Immature natural killer cell (primary cell): ENCODE measurements around the gene SP6. TPM values are rescaled to one million over a fixed set of nuclear protein-coding genes. Genes with fewer than 3 reads are reported as not detected.
A peak's percentile ranks its signal among the peaks of the same experiment; 100 is the strongest.

Source experiments
- DNase-seq, 3 donors: peaks; one replicate each; pipeline ENCODE4 v3.0.0; 2022; ENCODE audit warnings: mixed read lengths in 1 of 3
- H3K27ac Mint-ChIP-seq, 6 donors: one replicate each; pipeline ENCODE4 v1.8.0; 2020; ENCODE audit warnings: mixed read lengths in 6 of 6, mild to moderate bottlenecking in 5 of 6, inconsistent platforms in 4 of 6, moderate library complexity in 3 of 6
- H3K27me3 Mint-ChIP-seq, 3 donors: one replicate each; pipeline ENCODE4 v1.8.0; 2020 to 2021; ENCODE audit warnings: low read depth in 3 of 3, mild to moderate bottlenecking in 3 of 3, mixed read lengths in 3 of 3, moderate library complexity in 3 of 3, inconsistent platforms in 1 of 3
- H3K36me3 Mint-ChIP-seq, 3 donors: one replicate each; pipeline ENCODE4 v1.8.0; 2020; ENCODE audit warnings: mixed read lengths in 3 of 3, inconsistent platforms in 2 of 3, mild to moderate bottlenecking in 2 of 3
- H3K4me1 Mint-ChIP-seq, 2 donors: one replicate each; pipeline ENCODE4 v1.8.0; 2020; ENCODE audit warnings: inconsistent platforms in 2 of 2, mild to moderate bottlenecking in 2 of 2, mixed read lengths in 2 of 2, moderate library complexity in 1 of 2
- H3K4me3 Mint-ChIP-seq, 5 donors: one replicate each; pipeline ENCODE4 v1.8.0; 2020; ENCODE audit warnings: mild to moderate bottlenecking in 5 of 5, mixed read lengths in 5 of 5, inconsistent platforms in 3 of 5, moderate library complexity in 3 of 5
- H3K9me3 Mint-ChIP-seq, 6 donors: one replicate each; pipeline ENCODE4 v1.8.0; 2020; ENCODE audit warnings: mild to moderate bottlenecking in 6 of 6, mixed read lengths in 6 of 6, inconsistent platforms in 4 of 6, moderate library complexity in 3 of 6
- polyA plus RNA-seq, 3 donors: library from polyadenylated mRNA; unstranded; fragments of 300-500 nt; fragmentation: Illumina TruSeq; gene quantifications; one replicate each; pipeline ENCODE4 v1.2.3, GENCODE V29; 2021

The SP6 gene
- polyA plus RNA-seq, 3 donors from 2014 or later, result not detected

DNA sequence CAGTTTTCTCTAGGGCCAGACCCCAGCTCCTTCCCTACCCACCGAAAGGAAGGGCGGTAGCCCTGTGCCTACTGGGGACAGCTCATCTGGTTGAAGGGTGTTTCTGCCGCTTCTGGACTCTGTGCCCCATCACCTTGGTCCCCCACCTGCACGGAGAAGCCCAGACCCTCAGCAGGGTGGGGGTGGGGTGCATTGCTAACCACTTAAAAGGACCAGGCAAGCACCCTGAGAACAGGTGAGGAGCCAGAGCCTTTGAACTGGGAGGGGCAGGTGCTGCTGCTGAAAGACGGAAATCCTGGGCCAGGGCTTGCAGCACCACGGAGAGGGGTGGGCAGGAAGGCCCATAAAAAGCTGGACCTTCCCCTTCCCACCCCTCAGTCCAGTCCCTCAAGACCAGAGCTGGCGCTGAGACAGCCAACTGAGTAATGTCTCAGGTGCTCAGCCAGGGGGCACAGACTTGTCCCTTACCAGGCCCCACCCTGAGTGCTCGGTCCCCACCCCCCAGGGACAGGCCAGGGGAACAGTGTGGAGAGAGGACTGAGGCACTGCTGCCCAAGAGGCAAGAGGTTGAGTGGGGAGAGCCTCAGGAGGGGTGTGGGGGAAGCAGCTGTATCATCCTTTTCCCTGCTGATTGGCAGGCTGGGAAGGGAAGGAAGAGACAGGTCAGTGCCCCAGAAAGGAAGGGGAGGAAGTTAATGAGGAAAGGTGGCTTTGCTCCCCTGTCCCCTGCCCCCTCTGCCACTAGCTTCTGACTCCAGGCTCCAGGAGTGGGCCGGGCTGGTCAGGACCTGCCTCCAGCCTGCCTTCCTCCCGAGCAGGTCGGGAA lies 34.2 kb upstream of the SP6 start:
- no peak for DNase-seq
- Mint-ChIP-seq H3K36me3 (no peaks in the 10 kb centered on the region), H3K27ac (no peak overlapping the region), H3K9me3 (no peaks in the 10 kb centered on the region), H3K27me3 (peaks cover 0 to 5% (median 2%) of the 10 kb centered on the region in 3 donors), H3K4me3 (no peak overlapping the region), H3K4me1 (peaks cover 3 to 11% of the 10 kb centered on the region in 2 donors)

DNA sequence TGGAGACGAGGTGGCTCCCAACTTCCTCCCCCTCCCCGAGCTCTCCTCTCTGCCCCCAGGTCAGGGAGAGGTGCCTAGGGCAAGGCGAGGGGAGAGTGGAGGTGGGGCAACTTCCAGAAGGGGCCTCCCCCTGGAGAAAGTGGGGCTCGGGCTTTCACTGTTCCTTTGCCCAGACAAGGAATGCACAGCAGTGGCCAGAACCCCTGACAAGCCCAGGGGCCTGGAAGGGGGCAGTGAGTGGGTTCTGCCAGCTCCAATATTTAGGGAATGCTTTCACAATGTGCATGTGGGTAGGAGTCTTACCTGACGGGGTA lies 33.4 kb upstream of the SP6 start:
- no peak overlapping the region for H3K27ac Mint-ChIP-seq
- no peak overlapping the region for H3K4me3 Mint-ChIP-seq
- peaks cover 0 to 5% (median 2%) of the 10 kb centered on the region in 3 donors for H3K27me3 Mint-ChIP-seq
- H3K36me3 Mint-ChIP-seq, result no peaks in the 10 kb centered on the region
- DNase-seq, result no peak
- peaks cover 0 to 11% of the 10 kb centered on the region in 2 donors for H3K4me1 Mint-ChIP-seq
- no peaks in the 10 kb centered on the region for H3K9me3 Mint-ChIP-seq

DNA sequence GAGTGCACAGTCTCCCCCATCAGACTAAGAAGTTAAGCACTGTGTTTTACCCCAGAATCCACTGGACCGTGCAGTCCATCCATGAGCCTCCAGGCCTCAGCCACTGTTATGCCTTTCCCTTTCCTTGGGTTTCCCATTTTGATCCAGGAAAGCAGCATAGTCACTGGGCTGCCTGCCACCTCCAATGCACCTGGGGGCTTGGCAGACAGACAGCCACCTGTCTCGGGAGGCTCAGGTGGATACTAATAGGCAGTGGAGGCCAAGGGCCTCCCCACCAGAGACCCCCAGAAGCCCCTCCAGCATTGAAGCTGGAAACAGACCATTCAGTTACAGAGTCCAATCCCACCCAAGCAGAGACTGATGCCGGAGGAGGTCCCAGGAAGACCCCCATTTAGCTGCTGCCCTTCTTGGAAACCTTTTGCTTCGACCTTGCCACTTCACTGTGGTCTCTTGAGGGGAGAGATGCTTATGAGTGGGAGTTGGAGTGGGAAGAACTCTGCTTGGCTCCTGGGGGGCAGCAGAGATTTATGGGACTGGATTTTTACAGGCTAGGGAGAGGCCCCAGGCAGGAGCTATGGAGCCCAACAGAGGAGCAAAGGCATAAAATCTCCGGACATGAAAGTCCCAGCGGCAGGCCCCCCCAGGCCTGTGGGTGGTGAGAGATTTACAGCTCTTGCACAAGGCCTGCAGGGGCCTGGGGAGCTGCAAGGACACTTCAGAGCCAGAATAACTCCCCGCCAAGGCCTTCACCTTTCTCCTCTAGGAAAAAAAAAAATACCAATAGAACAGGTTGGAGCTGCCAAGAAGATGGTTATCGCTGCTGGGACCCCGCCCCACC lies 32.8 kb upstream of the SP6 start:
- DNase-seq, result no peak
- no peak overlapping the region for H3K27ac Mint-ChIP-seq
- H3K4me3 Mint-ChIP-seq, result no peak overlapping the region
- H3K4me1 Mint-ChIP-seq, result peaks cover 1 to 11% of the 10 kb centered on the region in 2 donors
- H3K27me3 Mint-ChIP-seq, result peaks cover 3 to 5% (median 5%) of the 10 kb centered on the region in 3 donors
- H3K9me3 Mint-ChIP-seq, result no peaks in the 10 kb centered on the region
- no peaks in the 10 kb centered on the region for H3K36me3 Mint-ChIP-seq

DNA sequence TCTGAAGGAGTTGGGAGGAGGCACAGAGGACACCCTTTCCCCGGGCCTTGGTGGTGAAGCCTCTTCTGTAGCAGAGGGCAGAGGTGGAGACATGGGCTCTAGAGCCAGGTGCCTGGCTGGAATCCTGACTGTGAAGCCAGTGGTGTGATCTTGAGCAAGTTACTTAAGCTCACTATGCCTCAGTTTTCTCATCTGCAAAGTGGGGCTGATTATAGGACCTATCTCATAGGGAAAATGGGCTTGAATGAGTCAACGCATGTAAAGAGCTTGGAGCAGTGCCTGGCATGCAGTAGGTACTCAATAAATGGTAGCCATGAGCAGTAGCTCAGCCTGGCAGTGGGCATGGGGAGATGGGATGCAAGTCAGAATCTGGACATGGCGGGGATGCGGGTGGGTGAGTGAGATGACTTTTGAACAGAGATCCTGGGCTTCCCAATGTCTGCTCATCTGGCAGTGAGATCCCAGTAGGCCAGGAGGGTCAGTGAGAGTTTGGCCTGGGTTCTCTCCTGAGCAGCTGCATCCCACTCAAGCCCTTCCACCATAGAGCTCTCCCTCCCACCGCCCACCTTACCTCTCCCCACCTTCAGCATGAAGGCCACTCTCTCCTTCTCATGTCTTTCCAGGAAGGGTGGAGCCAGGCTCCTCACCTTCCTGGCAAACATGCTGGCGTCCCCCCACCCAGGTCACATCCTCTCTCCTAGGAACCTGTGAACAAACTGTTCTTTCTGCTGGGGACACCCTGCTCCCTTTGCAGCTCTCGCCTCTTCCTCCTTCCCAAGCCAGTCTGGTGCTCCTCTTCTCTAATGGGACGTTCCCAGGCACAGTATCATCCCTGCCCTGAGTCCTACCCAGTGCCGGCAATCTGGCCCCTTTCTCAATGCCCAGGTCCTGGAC lies 32.0 kb upstream of the SP6 start:
- Mint-ChIP-seq H3K36me3 (no peaks in the 10 kb centered on the region), H3K4me3 (no peak overlapping the region), H3K27ac (no peak overlapping the region), H3K4me1 (peaks cover 1 to 11% of the 10 kb centered on the region in 2 donors), H3K9me3 (no peaks in the 10 kb centered on the region), H3K27me3 (peaks cover 3 to 7% (median 6%) of the 10 kb centered on the region in 3 donors)
- no peak for DNase-seq

DNA sequence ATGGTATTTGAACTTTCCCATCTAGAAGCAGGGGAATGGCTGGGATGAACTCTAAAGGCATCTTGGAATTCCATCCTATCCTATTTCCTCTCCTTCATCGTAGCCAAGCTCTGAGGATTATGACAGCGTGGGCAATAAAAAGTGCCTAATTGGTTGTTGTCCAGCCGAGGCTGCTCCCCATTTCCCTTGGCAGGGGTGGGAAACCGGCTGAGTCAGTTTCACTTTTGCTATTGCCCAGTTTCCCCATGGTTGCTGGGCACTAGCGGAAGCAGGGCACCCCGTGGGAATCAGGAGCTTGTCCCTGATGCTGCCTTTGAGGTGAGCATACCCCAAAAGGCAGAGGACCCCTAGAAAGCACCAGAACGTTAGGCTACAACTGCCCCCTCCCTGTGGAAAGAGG lies 31.3 kb upstream of the SP6 start:
- Mint-ChIP-seq H3K9me3 (no peaks in the 10 kb centered on the region), H3K27ac (no peak overlapping the region), H3K4me1 (peaks cover 1 to 11% of the 10 kb centered on the region in 2 donors), H3K36me3 (no peaks in the 10 kb centered on the region), H3K4me3 (peak overlapping the region in 1 of 5 donors; percentile 21), H3K27me3 (peaks cover 3 to 7% (median 6%) of the 10 kb centered on the region in 3 donors)
- DNase-seq, result no peak

DNA sequence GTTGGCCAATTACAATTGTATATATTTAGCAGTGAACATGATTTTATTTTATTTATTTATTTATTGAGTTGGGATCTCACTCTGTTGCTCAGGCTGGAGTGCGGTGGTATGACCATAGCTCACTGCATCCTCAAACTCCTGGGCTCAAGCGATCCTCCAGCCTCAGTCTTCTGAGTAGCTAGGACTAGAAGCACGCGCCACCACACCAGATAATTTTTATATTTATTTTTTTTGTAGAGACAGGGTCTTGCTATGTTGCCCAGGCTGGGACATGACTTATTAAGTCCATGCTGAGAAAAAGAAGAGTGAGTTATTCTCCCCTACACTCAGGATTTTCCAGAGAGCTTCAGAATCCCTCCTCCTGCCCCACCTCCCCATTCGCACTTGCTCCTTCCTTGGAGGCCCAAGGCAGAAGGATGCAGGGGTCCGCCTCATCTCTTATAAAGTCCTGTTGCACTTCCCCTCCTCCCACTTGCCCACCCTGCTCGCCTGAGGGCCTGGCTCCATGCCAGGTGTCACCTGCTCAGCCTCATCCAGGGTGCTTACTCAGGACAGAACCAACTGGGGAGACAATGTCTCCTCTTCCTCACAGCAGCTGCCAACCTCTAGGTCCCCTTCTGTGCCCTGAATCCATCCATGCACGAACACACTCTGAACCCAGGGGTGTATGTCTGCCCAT lies 29.0 kb upstream of the SP6 start:
- Mint-ChIP-seq H3K9me3 (no peaks in the 10 kb centered on the region), H3K27ac (no peak overlapping the region), H3K4me1 (peaks cover 1 to 11% of the 10 kb centered on the region in 2 donors), H3K27me3 (peaks cover 3 to 11% (median 8%) of the 10 kb centered on the region in 3 donors), H3K36me3 (peaks cover 0 to 4% (median 0%) of the 10 kb centered on the region in 3 donors), H3K4me3 (no peak overlapping the region)
- no peak for DNase-seq

DNA sequence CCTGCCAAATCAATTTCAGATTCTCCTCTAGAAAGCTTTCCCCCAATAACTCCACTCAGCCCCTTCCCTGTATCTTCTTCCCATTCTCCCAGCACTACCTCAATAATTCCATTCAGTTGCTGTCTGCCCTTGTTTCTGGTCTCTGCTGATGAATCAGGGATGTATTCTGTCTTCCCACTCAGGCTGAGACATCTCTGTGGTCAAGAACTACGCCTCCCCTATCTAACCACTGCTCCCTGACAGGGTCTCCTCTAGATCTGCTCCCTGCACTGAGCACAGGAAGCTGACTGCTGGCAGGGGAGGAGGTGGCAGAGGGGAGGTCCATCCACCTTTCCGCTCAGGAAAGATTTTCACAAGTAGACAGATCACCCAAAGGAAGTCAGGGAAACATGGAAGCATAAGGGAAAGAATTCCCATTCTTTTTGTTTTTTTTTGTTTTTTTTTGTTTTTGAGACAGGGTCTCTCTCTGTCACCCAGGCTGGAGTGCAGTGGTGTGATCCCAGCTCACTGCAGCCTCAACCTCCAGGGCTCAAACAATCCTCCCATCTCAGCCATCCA lies 28.1 kb upstream of the SP6 start:
- Mint-ChIP-seq H3K4me1 (peaks cover 1 to 11% of the 10 kb centered on the region in 2 donors), H3K4me3 (no peak overlapping the region), H3K27me3 (peaks cover 3 to 11% (median 9%) of the 10 kb centered on the region in 3 donors), H3K9me3 (no peaks in the 10 kb centered on the region), H3K27ac (no peak overlapping the region), H3K36me3 (peaks cover 0 to 4% (median 0%) of the 10 kb centered on the region in 3 donors)
- no peak for DNase-seq

DNA sequence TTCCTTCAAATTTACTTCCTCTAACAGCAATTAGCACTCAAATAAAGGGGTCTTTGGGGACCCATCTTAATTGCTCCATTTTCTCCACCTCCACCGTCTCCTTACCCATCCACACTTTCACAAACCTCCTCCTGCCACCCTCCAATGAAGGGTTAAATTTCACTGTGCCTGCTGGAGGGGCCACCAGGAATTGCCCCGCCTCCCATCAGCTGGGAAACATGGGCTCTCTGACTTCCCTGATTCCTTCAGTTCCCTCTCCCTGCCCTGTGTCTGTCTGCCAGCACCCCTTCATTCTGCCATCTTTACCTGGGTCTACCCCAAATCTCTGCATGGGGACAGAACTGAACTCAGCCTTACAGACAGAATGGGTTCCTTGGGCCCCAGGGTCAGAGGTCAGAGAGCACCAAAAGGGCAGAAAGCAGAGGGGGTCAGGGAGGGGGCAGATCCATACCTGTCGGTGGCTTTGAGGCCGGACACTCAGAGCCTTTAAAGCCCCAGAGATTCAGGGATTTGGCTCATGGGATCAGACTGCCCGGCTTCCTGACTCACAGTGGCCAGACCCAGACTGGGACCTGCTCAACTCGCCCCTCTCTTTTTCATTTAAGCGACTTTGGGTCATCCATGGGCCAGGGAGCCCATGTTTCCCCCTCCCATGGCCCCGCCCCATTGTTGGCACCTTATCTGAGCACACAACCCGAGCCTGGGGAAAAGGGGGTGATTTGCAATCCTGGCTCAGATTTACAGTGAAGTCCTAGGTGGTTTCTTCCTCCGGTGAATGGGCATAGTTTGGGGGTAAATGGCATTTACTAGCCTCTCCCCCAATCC lies 27.5 kb upstream of the SP6 start:
- no peak for DNase-seq
- Mint-ChIP-seq H3K4me3 (no peak overlapping the region), H3K9me3 (no peaks in the 10 kb centered on the region), H3K27me3 (peaks cover 3 to 13% (median 11%) of the 10 kb centered on the region in 3 donors), H3K27ac (no peak overlapping the region), H3K36me3 (peaks cover 0 to 4% (median 0%) of the 10 kb centered on the region in 3 donors), H3K4me1 (peaks cover 1 to 11% of the 10 kb centered on the region in 2 donors)

DNA sequence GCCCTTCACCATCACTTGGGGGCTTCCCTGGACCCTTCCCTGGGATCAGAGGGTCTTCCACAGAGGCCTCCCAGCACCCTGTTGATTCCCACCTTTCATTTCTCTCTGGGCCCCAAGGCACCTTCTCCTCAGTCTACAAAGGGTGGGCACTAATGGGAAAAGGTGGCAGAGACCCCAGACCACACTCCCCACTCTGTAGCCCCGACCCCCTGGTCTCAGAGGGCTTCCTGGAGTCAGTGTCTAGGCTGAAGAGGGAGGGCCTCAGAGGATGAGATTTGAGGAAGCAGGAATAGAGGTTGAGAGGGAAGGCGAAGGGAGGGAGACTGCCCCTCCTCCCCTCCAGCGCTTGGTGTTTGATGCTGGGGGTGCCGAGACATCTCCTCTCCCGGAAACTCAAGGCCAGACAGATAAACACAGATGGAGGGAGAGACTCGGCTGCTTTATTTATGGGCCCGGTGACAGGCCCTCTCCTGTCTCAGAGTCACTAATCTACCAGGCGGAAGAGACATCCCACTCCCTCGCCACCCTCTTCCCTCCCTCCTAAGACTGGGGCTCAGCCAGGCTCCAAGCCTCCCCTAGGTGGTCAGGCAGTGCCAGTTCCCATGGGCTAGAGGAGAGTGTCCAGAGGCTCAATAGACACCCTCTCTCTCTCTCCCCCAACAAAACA lies 26.5 kb upstream of the SP6 start:
- Mint-ChIP-seq H3K4me3 (no peak overlapping the region), H3K4me1 (peaks cover 1 to 6% of the 10 kb centered on the region in 2 donors), H3K27ac (no peak overlapping the region), H3K36me3 (peaks cover 0 to 4% (median 0%) of the 10 kb centered on the region in 3 donors), H3K9me3 (no peaks in the 10 kb centered on the region), H3K27me3 (peaks cover 3 to 13% (median 11%) of the 10 kb centered on the region in 3 donors)
- no peak for DNase-seq

DNA sequence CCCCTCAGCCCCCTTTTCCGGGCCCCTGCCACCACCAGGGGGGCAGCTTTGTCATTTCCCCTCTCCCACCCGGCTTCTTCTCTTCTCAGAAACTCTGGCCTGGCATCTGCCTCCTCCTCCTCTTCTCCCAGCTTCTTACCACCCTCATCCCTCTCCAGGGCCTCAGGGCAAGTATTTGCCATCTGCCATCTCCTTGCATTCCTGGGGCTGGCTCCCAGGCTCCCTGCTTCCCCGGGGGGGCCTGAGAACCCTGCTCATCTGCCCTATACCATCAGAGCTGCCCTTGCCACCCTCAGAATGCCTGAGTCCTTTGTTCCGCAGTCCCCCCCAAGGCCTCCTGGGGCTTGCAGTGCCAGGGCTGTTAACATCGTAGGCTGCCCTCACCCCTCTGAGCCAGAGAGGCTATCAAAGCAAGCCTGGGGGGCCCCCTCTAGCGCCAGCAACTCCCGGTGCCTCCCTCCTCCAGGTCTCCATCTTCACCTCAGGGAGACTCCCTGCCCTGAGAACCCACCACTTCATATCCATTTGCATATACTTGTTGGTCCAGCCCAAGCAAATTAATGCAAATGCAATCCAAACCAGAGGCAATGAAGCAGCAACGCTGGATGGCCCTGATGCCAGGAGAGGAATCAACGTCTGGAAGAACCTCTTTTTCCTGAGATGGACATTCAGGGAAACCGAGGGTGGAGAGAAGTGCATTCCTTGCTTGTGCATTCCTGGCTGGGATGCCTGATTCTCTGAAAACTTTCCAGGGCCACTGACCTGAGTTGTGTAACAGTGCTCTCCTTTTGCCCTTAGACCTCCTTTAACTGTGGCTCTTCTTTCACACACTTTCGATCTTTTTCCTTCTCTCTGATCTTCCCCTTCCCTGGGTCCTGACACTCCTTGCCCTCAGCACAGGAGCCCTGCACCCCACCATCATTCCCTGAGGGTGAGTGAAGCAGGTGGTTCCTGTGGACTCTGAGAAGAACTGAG lies 24.3 kb upstream of the SP6 start:
- Mint-ChIP-seq H3K9me3 (no peaks in the 10 kb centered on the region), H3K36me3 (peaks cover 0 to 4% (median 0%) of the 10 kb centered on the region in 3 donors), H3K27me3 (peaks cover 4 to 21% (median 11%) of the 10 kb centered on the region in 3 donors), H3K4me1 (peaks cover 0 to 1% of the 10 kb centered on the region in 2 donors), H3K4me3 (no peak overlapping the region), H3K27ac (no peak overlapping the region)
- DNase-seq, result no peak
